C4-2B (cell line): Measurements from ENCODE around the gene NIPBL.

ENCODE experiments used
- H3K27ac ChIP-seq: fragments of 450-650 bp; 2 replicates; pipeline ENCODE4 v1.5.1; 2017
- CTCF ChIP-seq: fragments of 450-650 bp; conservative IDR thresholded peaks from 2 replicates; pipeline ENCODE4 v1.5.1; 2017; ENCODE audit warnings: mild to moderate bottlenecking
- ZFX ChIP-seq: fragments of 450-650 bp; IDR thresholded peaks from 2 replicates; pipeline ENCODE4 v1.6.1; 2017

Gene NIPBL

GRCh38 chr5:37029436-37029835 is 152.9 kb downstream of the NIPBL start:
- H3K27ac ChIP-seq, result no peak overlapping the region
- TF ChIP-seq ZFX (no peak), CTCF (no peak)

GRCh38 chr5:37034955-37035354 is 158.4 kb downstream of the NIPBL start:
- H3K27ac ChIP-seq, result no peak overlapping the region
- TF ChIP-seq ZFX, result no peak
- no peak for TF ChIP-seq CTCF

DNA sequence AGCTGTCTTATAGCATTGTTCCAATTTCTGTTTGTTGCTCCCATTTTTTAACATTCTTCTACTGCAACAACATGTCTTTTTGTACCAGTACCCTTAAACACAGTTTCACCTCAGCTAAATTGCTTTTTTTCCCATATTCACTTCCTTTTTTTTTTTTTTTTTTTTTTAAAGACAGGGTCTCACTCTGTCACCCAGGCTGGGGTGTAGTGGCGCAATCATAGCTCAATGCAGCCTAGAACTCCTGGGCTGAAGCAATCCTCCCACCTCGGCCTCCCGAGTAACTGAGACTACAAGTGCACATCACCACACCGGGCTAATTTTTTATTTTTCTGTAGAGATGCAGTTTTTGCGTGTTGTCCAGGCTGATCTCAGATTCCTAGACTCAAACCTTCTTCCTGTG is 161.3 kb downstream of the NIPBL start:
- H3K27ac ChIP-seq, result no peak overlapping the region
- TF ChIP-seq CTCF (no peak), ZFX (no peak)

- no peak for TF ChIP-seq CTCF
- no peak for TF ChIP-seq ZFX
- H3K27ac ChIP-seq, result no peak overlapping the region
Measured at GRCh38 chr5:37039824-37040223, 163.3 kb downstream of the NIPBL start.

DNA sequence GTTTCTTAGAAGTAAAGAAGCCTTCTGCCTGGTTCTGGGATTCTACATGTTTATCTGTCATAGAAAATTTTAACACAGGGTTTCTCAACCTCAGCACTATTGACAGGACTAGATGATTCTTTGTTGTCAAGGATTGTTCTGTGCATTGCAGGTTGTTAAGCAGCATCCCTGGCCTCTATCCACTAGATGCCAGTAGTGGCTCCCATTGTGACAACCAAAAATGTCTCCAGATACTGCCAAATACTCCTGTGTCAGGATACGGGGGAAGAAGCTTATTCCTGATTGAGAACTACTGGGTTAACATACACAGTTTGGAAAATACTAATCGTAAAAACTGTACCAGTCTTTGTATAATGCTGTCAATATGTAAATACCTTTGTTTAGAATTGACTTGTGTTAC is 167.1 kb downstream of the NIPBL start:
- TF ChIP-seq CTCF (peak; percentile 44), ZFX (no peak)
- no peak overlapping the region for H3K27ac ChIP-seq

DNA sequence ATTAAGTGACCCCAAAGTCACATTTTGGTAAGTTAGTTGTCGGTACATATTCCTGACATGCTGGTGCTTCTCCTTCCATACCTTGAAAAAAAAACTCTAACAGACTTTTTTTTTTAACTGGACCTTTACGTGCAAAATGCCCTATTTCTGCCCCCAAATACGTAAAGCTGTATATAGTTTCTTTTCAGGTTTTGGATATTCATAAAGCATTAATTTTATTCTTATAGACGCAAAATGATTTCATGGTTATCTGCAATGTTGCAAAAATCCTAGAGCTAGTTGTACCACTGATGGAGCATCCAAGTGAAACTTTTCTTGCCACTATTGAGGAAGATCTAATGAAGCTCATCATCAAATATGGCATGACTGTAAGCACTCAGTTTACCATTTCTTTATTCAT is 167.6 kb downstream of the NIPBL start:
- H3K27ac ChIP-seq, result no peak overlapping the region
- TF ChIP-seq CTCF, result no peak
- no peak for TF ChIP-seq ZFX

DNA sequence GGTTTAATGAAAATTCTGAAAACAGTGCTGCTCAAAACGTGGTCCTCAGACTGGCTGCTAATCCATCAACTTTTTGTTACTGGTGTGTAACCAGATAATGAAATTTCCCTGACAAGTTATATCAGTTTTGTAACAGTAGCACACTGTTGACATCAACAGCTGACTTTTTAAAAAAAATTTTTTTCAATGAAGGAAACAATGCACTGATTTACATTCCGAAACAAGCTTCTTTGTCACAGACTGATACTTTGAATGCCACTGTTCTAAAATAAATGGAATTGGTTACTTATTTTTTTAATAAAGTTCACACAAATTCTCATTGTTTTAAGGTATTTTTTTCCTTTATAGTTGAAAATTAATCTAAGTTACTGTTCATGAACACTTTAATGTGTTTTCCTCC is 169.1 kb downstream of the NIPBL start:
- TF ChIP-seq CTCF (no peak), ZFX (no peak)

More for the DNA sequence above, 169.1 kb downstream of the NIPBL start:
- H3K27ac ChIP-seq, result no peak overlapping the region
